Coronary artery (tissue), 2 donors: ENCODE results near the gene FSTL4.

Experiments used
- DNase-seq: peaks from one replicate; pipeline ENCODE4 v3.0.0-alpha.2; 2017; ENCODE audit warnings: low spot score
- H3K27ac ChIP-seq, 2 donors: fragments of 200-600 bp; sonication (generic); one replicate each; pipeline ENCODE4 v1.5.1; 2016 to 2019
- H3K4me3 ChIP-seq: fragments of 200-600 bp; sonication (generic); 2 replicates; pipeline ENCODE4 v1.5.1; 2016; ENCODE audit warnings: mild to moderate bottlenecking, moderate library complexity
- TF ChIP-seq, protein P1 (sequence below): fragments of 200-600 bp; sonication (generic); IDR thresholded peaks from one replicate; pipeline ENCODE4 v1.5.1; 2019; ENCODE audit warnings: antibody characterized with exemption

Gene FSTL4

DNA sequence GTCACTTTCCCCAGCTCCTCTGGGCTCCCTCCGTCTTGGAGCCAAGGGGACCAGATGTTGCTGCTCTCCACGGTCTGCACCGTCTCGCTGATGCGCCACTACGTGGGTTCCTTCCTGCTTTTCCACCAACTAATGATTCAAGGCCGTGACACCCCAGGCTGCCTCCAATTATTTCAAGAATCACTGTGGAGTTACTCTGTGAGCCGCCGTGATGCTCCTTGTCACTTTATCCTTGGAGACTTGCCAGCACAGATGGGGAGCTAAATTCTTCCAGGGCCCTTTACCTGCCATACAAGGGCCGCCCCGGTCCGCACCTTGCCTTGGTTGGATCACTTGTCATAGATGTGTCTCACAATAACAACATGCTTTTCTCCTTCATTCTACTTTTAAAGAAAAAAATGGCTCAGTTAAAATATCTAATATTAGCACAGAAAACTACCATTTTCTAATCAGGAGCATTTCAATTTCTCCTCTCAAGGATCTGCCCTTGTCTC, 202.0 kb downstream of the FSTL4 start:
- DNase-seq, result peak; percentile 22
- H3K27ac ChIP-seq, result no peak overlapping the region
- H3K4me3 ChIP-seq, result no peak overlapping the region
- TF ChIP-seq, protein P1, sequence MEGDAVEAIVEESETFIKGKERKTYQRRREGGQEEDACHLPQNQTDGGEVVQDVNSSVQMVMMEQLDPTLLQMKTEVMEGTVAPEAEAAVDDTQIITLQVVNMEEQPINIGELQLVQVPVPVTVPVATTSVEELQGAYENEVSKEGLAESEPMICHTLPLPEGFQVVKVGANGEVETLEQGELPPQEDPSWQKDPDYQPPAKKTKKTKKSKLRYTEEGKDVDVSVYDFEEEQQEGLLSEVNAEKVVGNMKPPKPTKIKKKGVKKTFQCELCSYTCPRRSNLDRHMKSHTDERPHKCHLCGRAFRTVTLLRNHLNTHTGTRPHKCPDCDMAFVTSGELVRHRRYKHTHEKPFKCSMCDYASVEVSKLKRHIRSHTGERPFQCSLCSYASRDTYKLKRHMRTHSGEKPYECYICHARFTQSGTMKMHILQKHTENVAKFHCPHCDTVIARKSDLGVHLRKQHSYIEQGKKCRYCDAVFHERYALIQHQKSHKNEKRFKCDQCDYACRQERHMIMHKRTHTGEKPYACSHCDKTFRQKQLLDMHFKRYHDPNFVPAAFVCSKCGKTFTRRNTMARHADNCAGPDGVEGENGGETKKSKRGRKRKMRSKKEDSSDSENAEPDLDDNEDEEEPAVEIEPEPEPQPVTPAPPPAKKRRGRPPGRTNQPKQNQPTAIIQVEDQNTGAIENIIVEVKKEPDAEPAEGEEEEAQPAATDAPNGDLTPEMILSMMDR, result no peak

DNA sequence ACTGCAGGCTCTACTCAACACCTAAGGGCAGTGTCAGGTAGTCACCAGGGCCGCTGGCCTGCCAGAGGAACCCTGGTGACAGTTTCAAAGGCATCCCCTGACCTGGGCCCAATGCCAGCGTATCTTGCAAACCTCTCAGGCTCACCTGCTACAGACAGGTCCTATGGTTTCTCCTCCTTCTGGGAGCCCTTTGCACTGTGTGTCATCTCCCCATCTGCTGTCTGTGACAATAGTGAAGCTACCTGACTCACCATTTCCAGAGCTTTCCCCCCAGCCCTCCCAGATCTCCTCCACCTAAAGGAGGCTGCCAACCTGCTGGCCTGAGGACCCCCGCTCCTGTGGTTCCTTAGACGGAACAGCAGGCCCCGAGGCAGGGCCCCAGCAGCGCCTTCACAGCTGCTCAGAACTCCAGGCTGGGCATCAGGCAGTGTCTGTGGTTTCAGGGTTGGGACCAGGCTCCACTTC, 203.1 kb downstream of the FSTL4 start:
- Histone ChIP-seq H3K4me3 (no peak overlapping the region), H3K27ac (no peak overlapping the region)
- TF ChIP-seq, protein P1, result no peak
- DNase-seq, result peak; percentile 53

DNA sequence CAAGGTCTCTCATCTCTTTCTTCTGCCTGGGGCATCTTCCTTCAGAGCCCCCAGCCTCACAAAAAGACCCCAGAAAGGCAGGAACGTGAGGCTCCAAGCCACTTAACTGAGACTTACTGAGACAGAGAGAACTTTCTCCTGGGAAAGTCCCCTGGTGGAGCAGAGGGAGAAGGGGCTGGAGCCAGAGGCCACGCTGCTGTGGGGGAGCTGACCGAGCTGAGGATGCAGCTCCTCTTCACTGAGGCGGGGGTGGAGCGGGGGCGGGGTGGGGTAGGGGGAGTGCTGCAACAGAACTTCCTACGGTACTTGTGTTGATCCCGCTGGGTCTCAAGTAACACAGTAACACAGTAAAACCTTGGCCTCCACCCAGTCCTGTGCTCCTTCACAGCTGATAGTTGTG, 204.0 kb downstream of the FSTL4 start:
- peak; percentile 50 for DNase-seq
- H3K4me3 ChIP-seq, result no peak overlapping the region
- H3K27ac ChIP-seq, result no peak overlapping the region
- TF ChIP-seq, protein P1, result no peak

DNA sequence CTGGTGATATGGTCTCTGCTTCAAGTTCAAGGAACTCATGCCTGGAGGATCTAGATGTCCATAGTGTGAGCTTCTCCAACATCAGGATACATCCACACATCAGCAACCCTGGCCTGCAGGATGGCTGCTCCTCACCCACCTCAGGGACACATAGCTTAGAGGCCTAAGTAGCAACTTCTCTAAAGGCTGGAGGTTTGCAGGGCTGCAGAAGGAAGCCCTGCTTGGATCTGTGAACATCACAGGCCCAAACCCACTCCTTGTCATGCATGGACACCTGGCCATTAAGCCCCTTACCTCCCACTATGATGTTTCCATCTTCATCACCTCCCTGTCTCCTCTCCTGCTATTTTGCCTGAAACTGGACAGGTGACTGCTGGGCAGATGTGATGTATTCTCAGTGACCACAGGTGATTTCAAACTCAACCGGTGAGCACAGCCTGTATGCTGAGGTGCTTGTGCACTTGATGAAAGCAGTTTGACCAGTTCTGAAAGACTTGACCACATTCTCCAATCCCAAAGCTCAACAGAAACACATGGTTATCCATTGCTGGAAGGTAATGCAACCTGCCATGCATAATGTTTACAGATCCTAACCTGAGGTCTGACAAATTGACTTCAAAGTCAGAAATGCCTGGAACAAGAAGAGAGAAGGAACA, 205.2 kb downstream of the FSTL4 start:
- TF ChIP-seq, protein P1, result no peak
- DNase-seq, result peak; percentile 22
- H3K27ac ChIP-seq, result no peak overlapping the region
- no peak overlapping the region for H3K4me3 ChIP-seq

DNA sequence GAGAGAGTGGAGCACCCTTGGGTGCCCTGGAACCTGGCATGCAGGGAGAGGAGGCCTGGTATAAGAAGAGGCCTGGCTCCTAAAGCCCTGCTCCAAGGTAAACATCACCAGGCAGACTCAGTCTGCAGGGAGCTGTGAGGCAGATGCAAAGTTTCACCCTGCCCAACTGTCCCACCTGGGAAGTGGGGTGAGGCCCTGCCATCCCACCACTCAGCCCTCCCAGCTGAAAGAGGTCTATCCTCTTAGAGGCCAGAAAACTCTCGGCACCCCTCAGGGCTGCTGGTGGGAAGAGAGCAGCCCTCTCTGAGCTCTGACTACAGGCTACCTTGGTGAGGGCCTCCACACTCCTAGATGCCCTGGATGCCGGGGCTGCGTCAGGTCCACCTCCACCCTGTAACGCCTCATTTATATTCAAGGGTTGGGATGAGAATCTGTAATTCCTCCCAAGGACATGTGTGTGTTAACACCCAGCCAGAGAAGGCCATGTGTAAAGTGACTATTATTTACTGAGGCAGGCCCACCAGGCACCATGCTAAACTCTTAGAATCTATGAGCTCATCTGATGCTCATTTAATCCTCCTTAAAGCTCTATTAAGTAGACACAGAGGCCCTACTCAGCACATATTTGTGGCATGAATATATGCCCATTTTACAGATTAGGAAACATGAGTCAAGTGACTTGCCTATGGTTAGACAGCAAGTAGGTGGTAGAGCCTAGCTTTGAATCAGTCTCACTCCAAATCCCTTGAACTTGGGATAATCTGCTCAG, 205.9 kb downstream of the FSTL4 start:
- TF ChIP-seq, protein P1, result no peak
- H3K4me3 ChIP-seq, result no peak overlapping the region
- DNase-seq, result peak; percentile 57
- H3K27ac ChIP-seq, result no peak overlapping the region

DNA sequence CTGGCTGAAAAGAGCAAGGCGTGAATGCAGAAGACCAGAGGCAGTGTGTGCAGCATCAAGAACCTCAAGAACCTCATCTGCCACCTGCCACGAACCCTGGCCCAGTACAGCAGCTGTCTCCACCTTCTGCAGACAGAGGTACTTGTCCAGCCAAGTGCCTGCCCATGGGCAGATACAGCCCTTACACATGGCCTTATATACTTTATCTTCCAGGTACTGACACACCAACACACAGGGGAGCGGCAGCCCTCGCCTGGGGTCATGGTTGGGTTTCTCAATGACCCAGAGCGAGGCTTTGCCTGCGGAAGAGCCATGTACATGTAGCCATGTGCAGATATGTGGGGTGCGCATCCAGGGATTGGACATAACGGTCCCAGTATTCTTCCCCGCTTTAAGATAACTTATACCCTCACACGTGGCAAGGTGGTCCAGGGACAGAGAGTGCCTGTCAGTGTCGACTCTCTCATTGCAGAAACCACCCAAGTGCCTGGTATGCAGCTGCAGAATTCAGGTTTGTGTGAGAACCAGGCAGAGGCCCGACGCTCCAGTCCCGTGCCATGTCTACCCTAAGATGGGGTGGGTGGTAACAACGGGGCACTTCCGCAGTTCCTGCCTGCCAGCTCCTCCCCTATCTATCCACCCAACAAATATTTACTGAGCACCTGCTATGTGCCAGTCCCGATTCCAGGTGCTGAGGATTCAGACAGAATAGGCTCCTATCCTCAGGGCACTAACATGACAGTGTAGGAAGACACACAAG, 206.9 kb downstream of the FSTL4 start:
- TF ChIP-seq, protein P1, result no peak
- DNase-seq, result peak; percentile 38
- Histone ChIP-seq H3K27ac (no peak overlapping the region), H3K4me3 (no peak overlapping the region)
